HCT116 (cell line): Measurements from ENCODE around the gene CYTL1. TPM values are rescaled to one million over a fixed set of nuclear protein-coding genes. Genes with fewer than 3 reads are reported as not detected.

ENCODE experiments used
- ATAC-seq: fragments of 200-7000 bp; cut with Tn5 transposase; 2 replicates; pipeline ENCODE4 v1.9.1; 2020; ENCODE audit warnings: mild to moderate bottlenecking, moderate library complexity
- BruUV-seq: library from RNA; stranded (reverse); fragments of 400-500 nt; replicated peaks from 2 replicates; lab custom pipeline; 2021; lab: Mats Ljungman, UMichigan
- CTCF ChIA-PET: fragments of 300-600 bp; sonication (Branson Sonifier 250); formaldehyde crosslinking; loops from one replicate; lab custom pipeline; 2021; ENCODE audit warnings: antibody characterized with exemption; lab: Charles Lee
- POLR2A ChIA-PET: fragments of 300-600, 350-600 bp; sonication (Branson Sonifier 250); formaldehyde crosslinking; loops from one replicate; lab custom pipeline; 2021; ENCODE audit warnings: antibody characterized with exemption; lab: Charles Lee
- RAD21 ChIA-PET, 2 experiments: fragments of 300-600 bp; sonication (Branson Sonifier 250); formaldehyde crosslinking; loops; one replicate each; lab custom pipeline; 2023; ENCODE audit warnings: low total read pairs in 2 of 2; ENCODE audit not compliant: uncharacterized antibody in 2 of 2, unreplicated experiment in 2 of 2, low non-redundant PET in 1 of 2; lab: Charles Lee
- DNase-seq: peaks from one replicate; pipeline ENCODE4 v3.0.0-alpha.2; 2010; ENCODE audit warnings: low read depth, low spot score
- H2AFZ ChIP-seq: fragments of 200-600 bp; shearing (Covaris generic), sonication (generic); 2 replicates; pipeline ENCODE4 v1.6.1; 2017; ENCODE audit warnings: low read depth, mixed run types, mixed read lengths, antibody characterized with exemption, low read length; ENCODE audit not compliant: poor library complexity, severe bottlenecking
- H3K27ac ChIP-seq: 2 replicates; pipeline ENCODE4 v1.5.1; 2012; ENCODE audit warnings: low read depth, low read length
- H3K27me3 ChIP-seq: fragments of 200-600 bp; sonication (generic); 2 replicates; pipeline ENCODE4 v1.6.1; 2016; ENCODE audit warnings: mixed run types, low read length, mixed read lengths; ENCODE audit not compliant: insufficient read depth
- H3K36me3 ChIP-seq, 2 experiments: fragments of 200-500 bp in 1 of 2; fragments of 200-600 bp in 1 of 2; sonication (Bioruptor generic) in 1 of 2; sonication (generic) in 1 of 2; 2 replicates each; pipeline versions ENCODE4 v1.5.1 to v1.6.1; 2014 to 2016; ENCODE audit warnings: low read length in 2 of 2, inconsistent platforms in 1 of 2, mixed read lengths in 1 of 2, mixed run types in 1 of 2; ENCODE audit not compliant: insufficient read depth in 2 of 2, control insufficient read depth in 1 of 2
- H3K4me1 ChIP-seq, 2 experiments: fragments of 200-600 bp in 1 of 2; sonication (generic) in 1 of 2; 2 replicates each; pipeline versions ENCODE4 v1.5.1 to v1.6.1; 2012 to 2017; ENCODE audit warnings: low read length in 2 of 2, inconsistent platforms in 1 of 2, mild to moderate bottlenecking in 1 of 2, mixed read lengths in 1 of 2, mixed run types in 1 of 2, moderate library complexity in 1 of 2; ENCODE audit not compliant: insufficient read depth in 2 of 2, control insufficient read depth in 1 of 2
- H3K4me2 ChIP-seq: fragments of 200-600 bp; sonication (generic); 2 replicates; pipeline ENCODE4 v1.6.1; 2017; ENCODE audit warnings: mixed run types, low read length, mixed read lengths
- H3K4me3 ChIP-seq, 2 experiments: fragments of 200-600 bp in 1 of 2; sonication (generic) in 1 of 2; replicated peaks in 1 of 2; 2 replicates each; pipeline ENCODE4 v1.5.1; 2011 to 2016; ENCODE audit warnings: low read length in 2 of 2, control low read depth in 1 of 2, low read depth in 1 of 2, mild to moderate bottlenecking in 1 of 2, mixed read lengths in 1 of 2, mixed run types in 1 of 2
- H3K79me2 ChIP-seq: fragments of 200-600 bp; sonication (generic); 2 replicates; pipeline ENCODE4 v1.6.1; 2017; ENCODE audit warnings: mild to moderate bottlenecking, mixed run types, low read length, moderate library complexity, mixed read lengths; ENCODE audit not compliant: insufficient read depth
- H3K9ac ChIP-seq: fragments of 200-600 bp; sonication (generic); 2 replicates; pipeline ENCODE4 v1.6.1; 2016; ENCODE audit warnings: low read length, mixed read lengths
- H3K9me2 ChIP-seq: fragments of 200-600 bp; sonication (generic), shearing (Covaris generic); 2 replicates; pipeline ENCODE4 v1.6.1; 2017; ENCODE audit warnings: mixed run types, mild to moderate bottlenecking, moderate library complexity; ENCODE audit not compliant: insufficient read depth
- H3K9me3 ChIP-seq, 2 experiments: fragments of 200-500 bp in 1 of 2; fragments of 200-600 bp in 1 of 2; sonication (Bioruptor generic) in 1 of 2; sonication (generic) in 1 of 2; 2 replicates each; pipeline ENCODE4 v1.6.1; 2014 to 2017; ENCODE audit warnings: low read length in 2 of 2, mixed read lengths in 2 of 2, inconsistent platforms in 1 of 2, low read depth in 1 of 2, mild to moderate bottlenecking in 1 of 2, mixed run types in 1 of 2, moderate library complexity in 1 of 2; ENCODE audit not compliant: control insufficient read depth in 1 of 2, insufficient read depth in 1 of 2
- H4K20me1 ChIP-seq: fragments of 200-600 bp; sonication (generic), shearing (Covaris generic); 2 replicates; pipeline ENCODE4 v1.6.1; 2017; ENCODE audit warnings: mixed run types, mild to moderate bottlenecking, moderate library complexity; ENCODE audit not compliant: insufficient read depth
- CBX3 ChIP-seq: IDR thresholded peaks from 2 replicates; pipeline ENCODE4 v1.6.1; 2012; ENCODE audit warnings: low read depth
- CEBPB ChIP-seq: IDR thresholded peaks from 2 replicates; pipeline ENCODE4 v1.6.1; 2012; ENCODE audit warnings: low read depth
- EGR1 ChIP-seq: IDR thresholded peaks from 2 replicates; pipeline ENCODE4 v1.6.1; 2012; ENCODE audit warnings: low read depth
- ELF1 ChIP-seq: IDR thresholded peaks from 2 replicates; pipeline ENCODE4 v1.6.1; 2012; ENCODE audit warnings: low read depth, borderline replicate concordance
- EZH2 ChIP-seq: fragments of 200-600 bp; sonication (generic); IDR thresholded peaks from 2 replicates; pipeline ENCODE4 v1.6.1; 2017; ENCODE audit warnings: antibody characterized with exemption, mixed run types
- FOSL1 ChIP-seq: IDR thresholded peaks from 2 replicates; pipeline ENCODE4 v1.6.1; 2012; ENCODE audit warnings: low read depth
- POLR2A ChIP-seq: IDR thresholded peaks from 2 replicates; pipeline ENCODE4 v1.7.0; 2011; ENCODE audit warnings: borderline replicate concordance; ENCODE audit not compliant: insufficient read depth, insufficient read length; ENCODE audit errors: extremely low read depth
- RAD21 ChIP-seq: IDR thresholded peaks from 2 replicates; pipeline ENCODE4 v1.6.1; 2012; ENCODE audit warnings: low read depth, mild to moderate bottlenecking
- SIN3A ChIP-seq: IDR thresholded peaks from 2 replicates; pipeline ENCODE4 v1.6.1; 2012; ENCODE audit warnings: low read depth
- SRF ChIP-seq: IDR thresholded peaks from 2 replicates; pipeline ENCODE4 v1.6.1; 2012; ENCODE audit warnings: low read depth
- TCF7L2 ChIP-seq: IDR thresholded peaks from 2 replicates; pipeline ENCODE4 v1.7.0; 2011; ENCODE audit warnings: borderline replicate concordance, inconsistent platforms; ENCODE audit not compliant: insufficient read depth, insufficient read length; ENCODE audit errors: extremely low read depth
- YY1 ChIP-seq: IDR thresholded peaks from 2 replicates; pipeline ENCODE4 v1.6.1; 2011; ENCODE audit warnings: low read length, low read depth, moderate library complexity, mild to moderate bottlenecking; ENCODE audit not compliant: insufficient replicate concordance; ENCODE audit errors: extremely low read depth
- ZBTB33 ChIP-seq: IDR thresholded peaks from 2 replicates; pipeline ENCODE4 v1.6.1; 2011; ENCODE audit warnings: mild to moderate bottlenecking, low read length, moderate library complexity; ENCODE audit not compliant: insufficient replicate concordance; ENCODE audit errors: extremely low read depth
- ZFX ChIP-seq: fragments of 450-650 bp; IDR thresholded peaks from 2 replicates; pipeline ENCODE4 v1.6.1; 2017
- ZNF274 ChIP-seq: fragments of 200-500 bp; sonication (Bioruptor generic); IDR thresholded peaks from 2 replicates; pipeline ENCODE4 v1.6.1; 2014; ENCODE audit warnings: mild to moderate bottlenecking, low read depth, low read length, inconsistent platforms
- intact Hi-C: fragments of 100-400 bp; cut with micrococcal nuclease; formaldehyde crosslinking; loops from 2 replicates; pipeline ENCODE4 v1.10.0; 2022
- total RNA-seq: library from RNA; stranded (reverse); gene quantifications from one replicate; pipeline ENCODE4 v1.2.1, GENCODE V29; 2021; ENCODE audit not compliant: unreplicated experiment
- TF ChIP-seq, protein P1 (sequence below): IDR thresholded peaks from 2 replicates; pipeline ENCODE4 v1.6.1; 2012; ENCODE audit warnings: low read depth
- TF ChIP-seq, protein P2 (sequence below): IDR thresholded peaks from 2 replicates; pipeline ENCODE4 v1.6.1; 2012
- TF ChIP-seq, protein P3 (sequence below): IDR thresholded peaks from 2 replicates; pipeline ENCODE4 v1.6.1; 2012

Gene CYTL1
- total RNA-seq, 1 experiment from 2014 or later = not detected

- TF ChIP-seq, protein P1, sequence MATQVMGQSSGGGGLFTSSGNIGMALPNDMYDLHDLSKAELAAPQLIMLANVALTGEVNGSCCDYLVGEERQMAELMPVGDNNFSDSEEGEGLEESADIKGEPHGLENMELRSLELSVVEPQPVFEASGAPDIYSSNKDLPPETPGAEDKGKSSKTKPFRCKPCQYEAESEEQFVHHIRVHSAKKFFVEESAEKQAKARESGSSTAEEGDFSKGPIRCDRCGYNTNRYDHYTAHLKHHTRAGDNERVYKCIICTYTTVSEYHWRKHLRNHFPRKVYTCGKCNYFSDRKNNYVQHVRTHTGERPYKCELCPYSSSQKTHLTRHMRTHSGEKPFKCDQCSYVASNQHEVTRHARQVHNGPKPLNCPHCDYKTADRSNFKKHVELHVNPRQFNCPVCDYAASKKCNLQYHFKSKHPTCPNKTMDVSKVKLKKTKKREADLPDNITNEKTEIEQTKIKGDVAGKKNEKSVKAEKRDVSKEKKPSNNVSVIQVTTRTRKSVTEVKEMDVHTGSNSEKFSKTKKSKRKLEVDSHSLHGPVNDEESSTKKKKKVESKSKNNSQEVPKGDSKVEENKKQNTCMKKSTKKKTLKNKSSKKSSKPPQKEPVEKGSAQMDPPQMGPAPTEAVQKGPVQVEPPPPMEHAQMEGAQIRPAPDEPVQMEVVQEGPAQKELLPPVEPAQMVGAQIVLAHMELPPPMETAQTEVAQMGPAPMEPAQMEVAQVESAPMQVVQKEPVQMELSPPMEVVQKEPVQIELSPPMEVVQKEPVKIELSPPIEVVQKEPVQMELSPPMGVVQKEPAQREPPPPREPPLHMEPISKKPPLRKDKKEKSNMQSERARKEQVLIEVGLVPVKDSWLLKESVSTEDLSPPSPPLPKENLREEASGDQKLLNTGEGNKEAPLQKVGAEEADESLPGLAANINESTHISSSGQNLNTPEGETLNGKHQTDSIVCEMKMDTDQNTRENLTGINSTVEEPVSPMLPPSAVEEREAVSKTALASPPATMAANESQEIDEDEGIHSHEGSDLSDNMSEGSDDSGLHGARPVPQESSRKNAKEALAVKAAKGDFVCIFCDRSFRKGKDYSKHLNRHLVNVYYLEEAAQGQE = no peak
- TF ChIP-seq FOSL1 (no peak), CEBPB (no peak), YY1 (no peak), EZH2 (no peak), ZBTB33 (no peak), ZFX (no peak), POLR2A (no peak)
These were observed 2.3 kb upstream of the CYTL1 start (continued) for GRCh38 chr4:5021546-5021945.

DNA sequence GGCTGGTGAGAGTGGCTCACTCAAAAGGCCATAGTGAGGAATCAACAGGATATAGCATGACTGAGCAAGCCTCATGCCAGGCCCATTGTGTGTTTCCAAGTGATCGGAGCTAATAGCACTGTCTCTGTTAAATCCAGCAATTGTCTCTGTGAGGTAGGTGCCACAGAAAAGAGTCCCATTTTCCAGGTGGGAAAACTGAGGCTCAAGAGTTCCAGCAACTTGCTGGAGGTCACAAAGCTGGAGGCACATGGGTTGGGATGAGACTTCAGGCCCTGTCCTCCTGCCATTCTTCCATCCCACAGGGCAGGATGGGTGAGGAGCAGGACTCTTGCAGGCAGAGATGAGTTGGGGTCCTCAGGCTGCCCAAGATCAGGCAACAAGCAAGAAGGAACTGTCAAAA is 1.1 kb upstream of the CYTL1 start:
- H2AFZ ChIP-seq = no peak overlapping the region
- H3K36me3 ChIP-seq = no peaks in the 10 kb centered on the region
- POLR2A ChIA-PET = no interaction called here
- H3K4me1 ChIP-seq = no peaks in the 10 kb centered on the region
- intact Hi-C loops = no loop called here
- no peaks in the 10 kb centered on the region for H3K79me2 ChIP-seq
- H3K27me3 ChIP-seq = peaks cover 23% of the 10 kb centered on the region; the same call in 1 of the 2 replicates
- CTCF ChIA-PET = no interaction called here
- H4K20me1 ChIP-seq = no peaks in the 10 kb centered on the region
- H3K4me2 ChIP-seq = no peak overlapping the region
- TF ChIP-seq ZFX (no peak), SRF (no peak), EZH2 (no peak), ZNF274 (no peak), RAD21 (no peak), CEBPB (no peak), FOSL1 (no peak), ELF1 (no peak), TCF7L2 (no peak), POLR2A (no peak), EGR1 (no peak), SIN3A (no peak), ZBTB33 (no peak), CBX3 (no peak), YY1 (no peak)
- TF ChIP-seq, protein P2, sequence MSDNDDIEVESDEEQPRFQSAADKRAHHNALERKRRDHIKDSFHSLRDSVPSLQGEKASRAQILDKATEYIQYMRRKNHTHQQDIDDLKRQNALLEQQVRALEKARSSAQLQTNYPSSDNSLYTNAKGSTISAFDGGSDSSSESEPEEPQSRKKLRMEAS = no peak
- TF ChIP-seq, protein P3, sequence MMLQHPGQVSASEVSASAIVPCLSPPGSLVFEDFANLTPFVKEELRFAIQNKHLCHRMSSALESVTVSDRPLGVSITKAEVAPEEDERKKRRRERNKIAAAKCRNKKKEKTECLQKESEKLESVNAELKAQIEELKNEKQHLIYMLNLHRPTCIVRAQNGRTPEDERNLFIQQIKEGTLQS = no peak
- H3K9ac ChIP-seq = no peak overlapping the region
- H3K9me3 ChIP-seq = no peaks in the 10 kb centered on the region
- RAD21 ChIA-PET = no interaction called here
- H3K27ac ChIP-seq = no peak overlapping the region
- no TSS peak for BruUV-seq
- H3K9me2 ChIP-seq = no peaks in the 10 kb centered on the region
- H3K4me3 ChIP-seq = no peak overlapping the region
- ATAC-seq (no peak), DNase-seq (no peak)
